Measurements from ENCODE around the gene IPCEF1.

DNA sequence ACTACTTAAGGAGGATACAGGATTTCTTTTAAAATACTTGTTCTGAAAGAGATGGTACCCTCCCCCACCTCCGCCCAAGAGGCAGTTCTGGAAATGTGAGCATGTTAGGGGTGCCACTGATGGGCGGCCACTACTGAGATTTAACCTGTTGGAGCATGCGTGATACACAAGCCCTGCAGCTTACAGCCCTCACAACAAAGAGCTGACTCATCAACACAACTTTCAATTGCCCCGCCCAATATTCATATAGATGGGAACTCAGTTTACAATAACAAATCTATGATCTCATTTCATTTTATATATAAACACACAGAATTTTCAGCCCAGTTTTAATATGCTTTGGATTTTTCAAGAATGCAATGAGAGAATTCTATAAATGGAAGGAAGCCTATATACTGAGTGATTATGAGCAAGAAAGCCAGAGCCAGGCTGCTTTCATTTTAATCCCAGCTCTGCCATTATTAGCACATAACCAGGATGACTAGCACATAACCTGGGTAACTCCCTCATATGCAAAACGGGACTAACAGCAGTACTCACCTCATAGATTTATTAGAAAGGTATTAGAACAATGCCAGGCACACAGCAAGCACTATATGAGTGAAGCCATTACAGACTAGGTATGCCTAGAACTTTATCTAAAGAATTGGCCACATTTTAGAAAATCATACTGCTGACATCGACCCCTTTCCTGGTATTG, 45.6 kb upstream of the IPCEF1 start:
- no peak for TF ChIP-seq CTCF (conservative IDR thresholded peaks at IDR 0.05; ENCODE audit: low read depth, low read length)
- TF ChIP-seq CHD1 (IDR thresholded peaks at IDR 0.05; ENCODE audit: low read depth, low read length), result no peak
- no peak for TF ChIP-seq POLR2A (IDR thresholded peaks at IDR 0.05; ENCODE audit: low read depth, low read length)
- TF ChIP-seq CEBPB (IDR thresholded peaks at IDR 0.05; ENCODE audit: low read depth, low read length), result no peak
- no peak for TF ChIP-seq SMC3 (IDR thresholded peaks at IDR 0.05; ENCODE audit: low read depth, low read length)
- TF ChIP-seq USF2 (IDR thresholded peaks at IDR 0.05; ENCODE audit: low read depth, low read length), result no peak
